ENCODE measurements around the gene ZSWIM4. TPM values are rescaled to one million over a fixed set of nuclear protein-coding genes. Genes with fewer than 3 reads are reported as not detected.

The ZSWIM4 gene
- total and polyA plus RNA-seq, 2 of the 4 experiments (the other 2 are of a cell fraction) = 2.2 to 6.2 TPM

GRCh38 chr19:13819238-13819637, 24.0 kb downstream of the ZSWIM4 start:
- H2AFZ ChIP-seq (replicated peaks; ENCODE audit: low read length, poor library complexity) = no peak overlapping the region
- WGBS, 2 experiments (ENCODE audit: extremely low coverage in 2 of 2, insufficient read length in 1 of 2) = no CpG with 5 or more reads among the region's 11 CpGs
- ATAC-seq (ENCODE audit: low read depth) (no peak), DNase-seq (no peak)
- H3K9me1 ChIP-seq (ENCODE audit: insufficient read depth, low read length) = no peaks in the 10 kb centered on the region; the same call in 1 of the 2 replicates
- H3K27me3 ChIP-seq (ENCODE audit: control insufficient read depth, insufficient read depth, low read length) = no peaks in the 10 kb centered on the region
- no peaks in the 10 kb centered on the region for H3K4me1 ChIP-seq (ENCODE audit: control insufficient read depth, insufficient read depth, low read length)
- H3K9me3 ChIP-seq (ENCODE audit: control insufficient read depth, insufficient read depth, low read length) = no peaks in the 10 kb centered on the region
- ChIA-PET POLR2A (ENCODE audit: unreplicated experiment) (no interaction called here), CTCF (interaction anchor here (0.6 kb wide), 1 partner anchor 31 kb away, joined by 3 read pairs; no protein-coding TSS in a partner anchor)
- H3K79me1 ChIP-seq (ENCODE audit: low read depth in 1 of 2, low read length in 2 of 2) = peaks cover 5 to 21% of the 10 kb centered on the region in 2 experiments; a peak in 1 of 4 replicates
- no peak overlapping the region for H3K4me2 ChIP-seq (ENCODE audit: low read depth, low read length)
- H3K9ac ChIP-seq (ENCODE audit: low read depth, low read length) = no peak overlapping the region
- dilution Hi-C loops (cut with HindIII; ENCODE audit: low sequenced_read_pairs, unreplicated experiment) (no loop called here), in situ Hi-C loops (cut with MboI; ENCODE audit: low sequenced_read_pairs) (no loop called here), intact Hi-C loops (cut with micrococcal nuclease) (no loop called here)
- H2BK120ac ChIP-seq (ENCODE audit: low read depth, low read length) = no peak overlapping the region
- H4K5ac ChIP-seq (ENCODE audit: low read depth, low read length) = no peak overlapping the region
- H3K23ac ChIP-seq (ENCODE audit: low read depth, low read length) = no peak overlapping the region
- no peak overlapping the region for H3K18ac ChIP-seq (ENCODE audit: low read depth, low read length)
- H2AK9ac ChIP-seq (replicated peaks; ENCODE audit: low read depth, low read length, poor library complexity) = no peak overlapping the region
- H2BK15ac ChIP-seq (ENCODE audit: low read depth, low read length) = no peak overlapping the region
- peaks cover 4% of the 10 kb centered on the region for H4K20me1 ChIP-seq (ENCODE audit: insufficient read depth, low read length)
- peaks cover 63% of the 10 kb centered on the region for H3K36me3 ChIP-seq (ENCODE audit: control insufficient read depth, insufficient read depth, low read length)
- no peak overlapping the region for H4K91ac ChIP-seq (ENCODE audit: insufficient read depth, low read depth, low read length)
- H3K14ac ChIP-seq (replicated peaks; ENCODE audit: low read depth, low read length) = no peak overlapping the region
- H3K4me3 ChIP-seq (ENCODE audit: insufficient read depth, low read depth, low read length) = no peak overlapping the region
- H2BK5ac ChIP-seq (ENCODE audit: low read depth, low read length, poor library complexity, severe bottlenecking) = no peak overlapping the region
- no peak overlapping the region for H2AK5ac ChIP-seq (ENCODE audit: low read depth, low read length)
- no peak overlapping the region for H2BK20ac ChIP-seq (ENCODE audit: low read depth, low read length)
- H3K56ac ChIP-seq (ENCODE audit: extremely low read depth, insufficient read depth, low read length) = no peak overlapping the region
- H3K27ac ChIP-seq (ENCODE audit: insufficient read depth, low read length) = no peak overlapping the region
- no TSS peak for BruUV-seq (replicated peaks)
- no peak overlapping the region for H4K8ac ChIP-seq (ENCODE audit: low read depth in 2 of 2, low read length in 2 of 2)
- TF ChIP-seq, protein P1, sequence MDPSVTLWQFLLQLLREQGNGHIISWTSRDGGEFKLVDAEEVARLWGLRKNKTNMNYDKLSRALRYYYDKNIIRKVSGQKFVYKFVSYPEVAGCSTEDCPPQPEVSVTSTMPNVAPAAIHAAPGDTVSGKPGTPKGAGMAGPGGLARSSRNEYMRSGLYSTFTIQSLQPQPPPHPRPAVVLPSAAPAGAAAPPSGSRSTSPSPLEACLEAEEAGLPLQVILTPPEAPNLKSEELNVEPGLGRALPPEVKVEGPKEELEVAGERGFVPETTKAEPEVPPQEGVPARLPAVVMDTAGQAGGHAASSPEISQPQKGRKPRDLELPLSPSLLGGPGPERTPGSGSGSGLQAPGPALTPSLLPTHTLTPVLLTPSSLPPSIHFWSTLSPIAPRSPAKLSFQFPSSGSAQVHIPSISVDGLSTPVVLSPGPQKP (IDR thresholded peaks at IDR 0.05; ENCODE audit: borderline replicate concordance, low read depth, low read length) = no peak
- TF ChIP-seq CHD1 (IDR thresholded peaks at IDR 0.05; ENCODE audit: low read depth, low read length) = no peak
- TF ChIP-seq CEBPB (IDR thresholded peaks at IDR 0.05; ENCODE audit: low read depth, low read length) = no peak
- no peak for TF ChIP-seq RFX5 (IDR thresholded peaks at IDR 0.05; ENCODE audit: low read depth, low read length)
- H3K4ac ChIP-seq (ENCODE audit: low read depth, low read length) = no peak overlapping the region
